ENCODE measurements around the gene AMH.
A peak's percentile ranks its signal among the peaks of the same experiment; 100 is the strongest.

The AMH gene

GRCh38 chr19:2260341-2260805, 11.2 kb downstream of the AMH start (continued):
- TF ChIP-seq ZNF596 (tag by site-specific recombination; IDR thresholded peaks at IDR 0.05) (no peak), ZFP41 (tag by site-specific recombination; IDR thresholded peaks at IDR 0.05; ENCODE audit: borderline replicate concordance) (no peak), ZFP69B (tag by site-specific recombination; IDR thresholded peaks at IDR 0.05) (no peak), ZNF521 (tag by site-specific recombination; IDR thresholded peaks at IDR 0.05) (no peak), TRIM28 (IDR thresholded peaks at IDR 0.05; ENCODE audit: borderline replicate concordance, low read length) (no peak), ZNF416 (tag by site-specific recombination; IDR thresholded peaks at IDR 0.05) (no peak), ZNF292 (tag by site-specific recombination; IDR thresholded peaks at IDR 0.05; ENCODE audit: borderline replicate concordance, low read depth) (no peak), ZNF501 (tag by site-specific recombination; IDR thresholded peaks at IDR 0.05) (no peak)
- TF ChIP-seq, protein P1, sequence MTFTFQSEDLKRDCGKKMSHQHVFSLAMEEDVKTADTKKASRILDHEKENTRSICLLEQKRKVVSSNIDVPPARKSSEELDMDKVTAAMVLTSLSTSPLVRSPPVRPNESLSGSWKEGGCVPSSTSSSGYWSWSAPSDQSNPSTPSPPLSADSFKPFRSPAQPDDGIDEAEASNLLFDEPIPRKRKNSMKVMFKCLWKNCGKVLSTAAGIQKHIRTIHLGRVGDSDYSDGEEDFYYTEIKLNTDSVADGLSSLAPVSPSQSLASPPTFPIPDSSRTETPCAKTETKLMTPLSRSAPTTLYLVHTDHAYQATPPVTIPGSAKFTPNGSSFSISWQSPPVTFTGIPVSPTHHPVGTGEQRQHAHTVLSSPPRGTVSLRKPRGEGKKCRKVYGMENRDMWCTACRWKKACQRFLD (tag by site-specific recombination; IDR thresholded peaks at IDR 0.05): no peak
- TF ChIP-seq, protein P2, sequence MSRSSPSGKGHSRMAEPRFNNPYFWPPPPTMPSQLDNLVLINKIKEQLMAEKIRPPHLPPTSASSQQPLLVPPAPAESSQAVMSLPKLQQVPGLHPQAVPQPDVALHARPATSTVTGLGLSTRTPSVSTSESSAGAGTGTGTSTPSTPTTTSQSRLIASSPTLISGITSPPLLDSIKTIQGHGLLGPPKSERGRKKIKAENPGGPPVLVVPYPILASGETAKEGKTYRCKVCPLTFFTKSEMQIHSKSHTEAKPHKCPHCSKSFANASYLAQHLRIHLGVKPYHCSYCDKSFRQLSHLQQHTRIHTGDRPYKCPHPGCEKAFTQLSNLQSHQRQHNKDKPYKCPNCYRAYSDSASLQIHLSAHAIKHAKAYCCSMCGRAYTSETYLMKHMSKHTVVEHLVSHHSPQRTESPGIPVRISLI (tag by site-specific recombination; IDR thresholded peaks at IDR 0.05): 0 out of 2 replicates have a peak, but pooled peaks have one; percentile 40

DNA sequence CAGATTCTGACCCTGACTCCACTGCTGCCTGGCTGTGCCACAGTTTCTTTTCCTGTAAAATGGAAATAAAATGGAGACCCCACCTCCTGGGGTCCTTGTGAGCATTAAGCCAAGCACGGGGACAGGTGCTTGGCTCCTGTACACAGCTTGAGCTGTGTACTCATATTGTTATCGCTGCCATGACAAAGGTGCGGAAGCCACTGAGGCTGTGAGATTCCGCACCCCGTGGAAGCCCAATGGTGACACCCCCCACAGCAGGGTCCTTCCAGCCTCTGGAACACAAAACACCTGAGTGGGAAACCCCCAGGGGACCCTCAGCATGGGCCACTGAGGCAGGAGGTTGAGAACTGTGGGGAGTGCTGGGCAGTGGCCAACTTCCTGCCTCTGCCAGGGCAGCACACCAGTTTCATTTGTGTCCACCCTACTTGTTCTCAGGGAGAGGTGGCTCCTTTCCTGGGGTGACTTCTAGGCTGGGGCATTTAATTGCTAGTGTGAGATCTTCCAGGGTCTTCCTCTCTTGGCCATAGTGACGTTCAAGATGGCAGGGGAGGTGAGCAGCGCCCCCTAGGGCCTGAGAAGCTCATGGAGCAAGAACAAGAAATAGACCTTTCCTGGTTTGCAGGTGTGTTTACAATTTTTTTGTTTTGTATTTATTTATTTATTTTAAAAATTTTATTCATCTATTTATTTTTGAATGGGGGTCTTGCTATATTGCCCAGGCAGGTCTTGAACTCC, 12.5 kb downstream of the AMH start:
- no peak overlapping the region for H3K4me3 ChIP-seq (ENCODE audit: low read depth, low read length)
- TF ChIP-seq SETDB1 (IDR thresholded peaks at IDR 0.05; ENCODE audit: insufficient read length, low read length): peak; percentile 77
- TF ChIP-seq ZIC2 (tag by site-specific recombination; IDR thresholded peaks at IDR 0.05): peak; percentile 30; the same call in 1 of the 2 replicates
- TF ChIP-seq ZNF513 (tag by site-specific recombination; IDR thresholded peaks at IDR 0.05): peak; percentile 52
- TF ChIP-seq ZBTB20 (tag by site-specific recombination; IDR thresholded peaks at IDR 0.05): no peak
- TF ChIP-seq ZBTB10 (tag by site-specific recombination; IDR thresholded peaks at IDR 0.05): no peak
- TF ChIP-seq ZNF157 (tag by site-specific recombination; IDR thresholded peaks at IDR 0.05): peak; percentile 100
- no peak for TF ChIP-seq ZBTB8A (tag by site-specific recombination; IDR thresholded peaks at IDR 0.05)
- no peak for TF ChIP-seq BCL11A (tag by site-specific recombination; IDR thresholded peaks at IDR 0.05; ENCODE audit: low read depth)
- no peak for TF ChIP-seq ZNF664 (tag by site-specific recombination; IDR thresholded peaks at IDR 0.05)
- TF ChIP-seq ZBTB7A (tag by site-specific recombination; IDR thresholded peaks at IDR 0.05; ENCODE audit: low read depth): no peak
- no peak overlapping the region for H3K27ac ChIP-seq (ENCODE audit: extremely low read depth, low read depth, low read length)
- no peaks in the 10 kb centered on the region for H3K36me3 ChIP-seq (ENCODE audit: control insufficient read depth in 2 of 2, insufficient read depth in 1 of 2, low read length in 2 of 2)
- CTCF ChIA-PET: interaction anchor here (0.5 to 3.0 kb wide), 19 partner anchors 8 to 651 kb away, joined by 3 to 29 read pairs (median 3); partner anchors contain the start of gene AMH
- no peaks in the 10 kb centered on the region for H3K9me3 ChIP-seq (ENCODE audit: control insufficient read depth, insufficient read depth, low read depth, low read length)
- POLR2A ChIA-PET: interaction anchor here (0.8 to 1.0 kb wide), 2 partner anchors 22 to 195 kb away, joined by 3 to 5 read pairs; partner anchors contain the start of gene LMNB2
- no peaks in the 10 kb centered on the region for H3K4me1 ChIP-seq (ENCODE audit: control insufficient read depth, insufficient read depth, low read length)

Data from HEK293 (cell line).